GM19099 (cell line): ENCODE measurements around the gene LIPJ.

Source experiments
- POLR2A ChIP-seq: IDR thresholded peaks from 3 replicates; pipeline ENCODE4 v1.6.1; 2011; ENCODE audit warnings: low read depth; ENCODE audit not compliant: insufficient read length; ENCODE audit errors: extremely low read depth

Gene LIPJ

DNA sequence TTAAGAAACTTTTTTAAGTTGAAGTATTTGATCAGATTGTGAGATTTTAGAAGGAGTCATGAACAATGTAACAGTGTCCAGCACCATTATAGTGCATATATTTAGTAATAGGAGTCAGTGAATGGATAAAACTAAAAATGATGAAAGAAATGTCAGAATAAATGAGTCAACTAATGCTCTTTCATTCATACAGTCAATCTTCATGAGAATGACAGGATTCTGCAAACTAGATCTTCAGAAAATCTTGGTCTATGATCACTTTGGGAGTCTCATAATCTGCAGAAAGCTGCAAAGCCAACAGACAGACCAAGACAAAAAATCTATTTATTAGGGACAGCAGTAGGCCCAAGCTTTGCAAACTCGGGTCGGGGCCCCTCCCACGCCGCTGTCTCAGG is 4.2 kb upstream of the LIPJ start:
- no peak for TF ChIP-seq POLR2A

DNA sequence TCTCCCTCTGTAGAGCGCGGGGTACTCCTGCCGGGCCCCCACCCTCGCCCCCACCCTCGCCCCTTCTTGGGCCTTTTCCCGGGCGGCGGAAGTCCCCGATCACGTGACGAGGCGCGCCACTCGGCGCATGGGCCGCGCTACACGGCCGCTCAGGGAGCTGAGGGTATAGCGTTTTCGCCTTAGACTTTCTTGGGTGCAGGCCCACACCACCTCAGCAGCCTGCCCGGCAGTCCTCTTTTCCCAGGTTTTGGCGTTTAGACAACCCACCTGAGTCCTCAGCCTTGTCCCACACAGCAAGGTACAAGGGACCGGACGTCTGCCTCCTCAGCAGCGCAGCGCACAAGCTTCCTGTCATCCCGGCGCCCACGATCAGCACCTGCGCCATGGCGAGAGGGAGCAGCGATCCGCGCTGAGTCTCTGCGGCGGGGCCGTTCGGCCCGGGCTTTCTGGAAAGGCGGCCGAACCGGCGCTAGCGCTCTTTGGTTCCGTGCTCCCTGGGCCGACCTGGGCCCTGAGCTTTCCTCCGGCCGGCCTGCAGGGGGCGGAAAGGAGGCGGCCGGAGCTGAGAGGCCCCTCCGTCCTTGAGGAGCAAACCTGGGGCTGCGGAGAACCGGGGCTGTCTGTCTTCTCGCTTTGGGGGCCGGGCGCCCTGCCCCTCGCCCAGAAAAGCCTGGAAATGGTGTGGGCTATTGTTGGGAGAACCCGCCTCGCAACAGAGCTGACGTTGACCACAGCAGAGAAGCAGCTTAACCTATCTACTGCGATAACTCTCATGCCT is 3.6 kb upstream of the LIPJ start, which contains the start of gene RNLS:
RNLS (minus strand) TSS at position 513 of the 778 bp plus-strand sequence.
- peak; percentile 78 for TF ChIP-seq POLR2A

- no peak for TF ChIP-seq POLR2A
Observed at GRCh38 chr10:88583584-88583957, 3.0 kb upstream of the LIPJ start.

- no peak for TF ChIP-seq POLR2A
Observed at GRCh38 chr10:88592381-88592780, 5.8 kb downstream of the LIPJ start.

GRCh38 chr10:88592906-88593305 is 6.3 kb downstream of the LIPJ start:
- no peak for TF ChIP-seq POLR2A

DNA sequence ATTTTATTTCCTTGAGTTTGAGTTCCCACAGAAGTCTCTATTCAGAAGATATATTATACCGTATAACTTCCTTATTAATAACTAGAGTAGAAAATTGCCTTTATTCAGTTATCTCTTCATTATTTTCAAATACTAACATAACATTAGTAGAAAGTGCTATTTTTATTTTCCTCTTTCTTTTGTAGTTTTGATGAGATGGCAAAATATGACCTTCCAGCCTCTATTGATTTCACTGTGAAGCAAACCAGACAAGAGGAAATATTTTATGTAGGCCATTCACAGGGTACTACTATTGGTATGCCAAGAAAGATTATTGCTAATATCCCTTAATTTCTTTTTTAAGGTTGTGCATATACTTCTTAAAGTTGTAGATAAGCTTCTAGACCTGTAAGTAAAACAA is 7.9 kb downstream of the LIPJ start:
- TF ChIP-seq POLR2A, result no peak

DNA sequence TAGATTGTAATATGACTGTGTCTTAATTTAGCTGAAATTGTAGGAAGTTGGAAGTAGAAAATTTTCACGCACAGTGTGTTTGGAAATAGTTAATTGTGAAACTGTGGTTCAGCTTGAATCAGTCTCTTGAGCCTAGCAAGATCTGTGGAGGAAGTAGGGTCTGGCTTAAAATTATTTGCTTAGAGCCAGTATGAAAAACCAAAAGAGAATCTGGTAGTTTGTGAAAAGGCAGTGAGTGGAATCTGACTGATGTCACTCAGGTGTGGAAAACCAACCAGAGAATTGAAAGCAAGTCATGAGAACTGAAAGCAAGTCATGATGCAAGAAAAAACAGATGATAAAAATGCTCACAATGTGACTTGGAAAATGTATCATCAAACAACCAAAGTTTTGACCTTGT is 11.5 kb downstream of the LIPJ start:
- TF ChIP-seq POLR2A, result no peak

DNA sequence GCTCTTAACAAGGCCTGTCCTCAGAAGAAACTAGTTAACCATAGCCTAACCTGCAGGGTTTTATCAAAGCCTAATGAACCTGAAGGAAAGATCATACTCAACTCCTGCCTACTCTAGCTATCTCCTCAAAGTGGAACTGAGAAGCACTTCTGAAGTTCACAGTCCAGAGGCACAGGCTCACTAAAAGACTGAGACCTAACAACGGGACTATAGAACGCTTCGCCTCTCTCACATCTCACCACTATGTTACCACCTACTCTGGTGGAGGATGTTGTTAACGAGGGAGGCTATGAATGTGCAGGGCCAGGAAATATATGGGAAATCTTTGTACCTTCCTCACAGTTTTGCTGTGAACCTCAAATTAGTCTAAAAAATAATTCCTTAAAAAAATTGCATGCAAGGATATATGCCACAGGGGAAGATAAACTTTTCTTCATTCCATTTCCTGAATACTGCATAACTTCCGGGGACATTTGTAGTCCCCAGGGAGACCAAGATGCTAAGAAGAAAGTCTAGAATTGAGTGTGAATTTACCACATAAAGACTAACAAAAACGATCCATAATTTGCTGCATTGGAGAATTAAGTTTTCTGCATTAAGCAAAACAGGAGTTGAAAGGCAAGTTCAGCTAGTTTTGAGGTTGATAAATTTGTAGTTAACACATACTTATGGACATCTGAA is 21.6 kb downstream of the LIPJ start:
- TF ChIP-seq POLR2A, result no peak

DNA sequence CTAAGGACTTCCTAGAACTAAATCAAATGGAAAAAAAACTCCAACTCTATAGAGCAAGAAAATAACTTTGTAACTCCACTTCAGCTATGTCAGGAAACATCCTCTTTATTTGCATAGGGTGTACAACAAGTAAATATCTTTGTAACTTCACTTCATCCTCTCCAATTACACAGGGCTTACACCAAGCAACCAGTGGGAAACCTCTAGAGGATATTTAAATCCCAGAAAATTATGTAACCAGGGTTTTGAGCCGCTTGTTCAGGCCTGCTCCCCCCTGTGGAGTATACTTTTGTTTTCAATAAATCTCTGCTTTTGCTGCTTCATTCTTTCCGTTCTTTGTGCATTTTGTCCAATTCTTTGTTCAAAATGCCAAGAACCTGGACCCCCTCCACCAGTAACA is 22.2 kb downstream of the LIPJ start:
- TF ChIP-seq POLR2A, result no peak

GRCh38 chr10:88616250-88616977 is 29.9 kb downstream of the LIPJ start:
- TF ChIP-seq POLR2A, result no peak

DNA sequence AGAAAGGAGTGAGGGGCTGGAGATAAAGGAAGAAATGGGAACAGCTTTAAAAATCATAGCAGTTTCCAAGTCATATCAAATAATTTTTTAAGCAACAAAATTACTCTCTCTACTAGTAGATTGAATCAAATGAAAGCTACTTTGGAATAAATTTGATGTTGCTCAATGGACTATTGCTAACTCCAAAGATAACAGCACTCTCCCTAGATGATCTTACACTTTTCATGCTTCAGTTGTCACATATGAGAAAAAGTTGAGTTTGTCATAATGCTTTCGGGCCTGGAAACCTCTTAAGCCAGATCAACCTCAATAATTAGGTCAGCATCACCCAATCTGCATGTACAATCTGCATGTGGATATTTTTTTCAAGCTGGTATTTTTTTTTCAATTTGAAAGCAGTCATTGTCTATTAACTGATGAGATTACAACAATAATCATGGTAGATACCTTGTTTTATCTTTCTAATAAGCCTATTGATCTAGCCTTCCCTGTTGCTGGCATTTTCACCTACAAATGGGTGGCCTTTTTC is 31.3 kb downstream of the LIPJ start:
- no peak for TF ChIP-seq POLR2A

- no peak for TF ChIP-seq POLR2A
Observed at GRCh38 chr10:88618496-88618895, 31.9 kb downstream of the LIPJ start.

DNA sequence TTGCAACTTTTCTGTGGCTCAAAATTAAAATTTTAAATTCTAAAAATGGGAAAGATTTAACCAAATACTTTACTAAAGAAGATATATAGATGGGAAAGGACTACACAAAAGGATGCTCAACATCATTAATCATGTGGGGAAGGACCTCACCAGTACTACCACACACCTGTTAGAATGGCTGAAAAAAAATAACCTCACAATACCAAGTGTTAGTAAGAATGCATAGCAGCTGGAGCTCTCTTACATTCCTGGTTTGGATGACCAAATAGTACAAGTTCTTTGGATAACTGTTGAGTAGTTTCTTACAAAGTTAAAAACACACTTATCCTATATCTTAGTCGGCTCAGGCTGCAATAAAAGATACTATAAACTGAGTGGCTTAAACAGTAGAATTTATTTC is 33.9 kb downstream of the LIPJ start:
- TF ChIP-seq POLR2A, result no peak

DNA sequence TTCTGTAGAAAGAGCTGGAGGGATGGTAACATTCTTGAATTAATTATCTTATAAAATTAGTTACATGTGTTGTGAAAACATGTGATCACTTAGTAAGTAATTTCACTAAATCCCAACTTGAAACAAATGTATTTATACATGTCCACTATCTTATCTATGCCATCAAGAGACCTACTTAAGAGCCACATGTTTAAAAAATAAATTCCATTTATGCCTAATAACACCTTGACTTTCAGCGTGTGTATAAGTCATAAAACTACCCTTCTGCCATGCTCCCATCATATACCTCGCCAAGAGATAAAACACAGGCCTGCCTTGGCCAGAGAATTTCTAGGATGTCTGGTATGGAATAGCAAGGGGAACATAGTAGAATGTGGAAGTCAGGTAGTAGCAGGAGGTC is 37.3 kb downstream of the LIPJ start:
- TF ChIP-seq POLR2A, result no peak

GRCh38 chr10:88624840-88625239 is 38.3 kb downstream of the LIPJ start:
- TF ChIP-seq POLR2A, result no peak
